Neural progenitor cell (in vitro differentiated cells): ENCODE results near the gene KIF12.

Experiments used
- EZH2 ChIP-seq: fragments of 200-600 bp; sonication (generic); IDR thresholded peaks from 2 replicates; pipeline ENCODE4 v1.6.1; 2017; ENCODE audit warnings: antibody characterized with exemption, mild to moderate bottlenecking, moderate library complexity
- EZH2phosphoT487 ChIP-seq: fragments of 200-600 bp; sonication (generic); IDR thresholded peaks from 2 replicates; pipeline ENCODE4 v1.6.1; 2017; ENCODE audit warnings: antibody characterized with exemption
- TF ChIP-seq, protein P1 (sequence below): fragments of 200-600 bp; sonication (generic); IDR thresholded peaks from 2 replicates; pipeline ENCODE4 v1.5.1; 2017; ENCODE audit warnings: antibody characterized with exemption, mild to moderate bottlenecking

DNA sequence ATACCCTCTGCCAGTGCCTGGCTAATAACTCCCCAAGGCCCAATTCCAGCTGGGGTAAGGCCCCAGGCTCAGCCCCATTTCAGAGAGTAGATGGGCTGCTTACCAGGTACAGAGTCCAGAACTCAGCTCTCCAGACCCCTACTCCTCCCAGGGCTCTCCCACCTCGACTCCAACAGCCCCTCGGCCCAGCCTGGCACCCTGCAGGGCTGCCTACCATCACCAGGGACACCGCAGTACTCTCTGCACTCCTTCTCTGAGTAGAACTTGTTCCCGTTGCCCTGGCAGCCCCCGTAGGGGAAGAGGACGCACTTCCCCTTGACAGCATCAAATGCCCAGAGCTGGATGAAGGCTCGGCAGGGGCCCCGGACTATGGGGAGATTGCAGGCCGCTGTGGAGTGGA, 38.4 kb downstream of the KIF12 start:
- TF ChIP-seq, protein P1, sequence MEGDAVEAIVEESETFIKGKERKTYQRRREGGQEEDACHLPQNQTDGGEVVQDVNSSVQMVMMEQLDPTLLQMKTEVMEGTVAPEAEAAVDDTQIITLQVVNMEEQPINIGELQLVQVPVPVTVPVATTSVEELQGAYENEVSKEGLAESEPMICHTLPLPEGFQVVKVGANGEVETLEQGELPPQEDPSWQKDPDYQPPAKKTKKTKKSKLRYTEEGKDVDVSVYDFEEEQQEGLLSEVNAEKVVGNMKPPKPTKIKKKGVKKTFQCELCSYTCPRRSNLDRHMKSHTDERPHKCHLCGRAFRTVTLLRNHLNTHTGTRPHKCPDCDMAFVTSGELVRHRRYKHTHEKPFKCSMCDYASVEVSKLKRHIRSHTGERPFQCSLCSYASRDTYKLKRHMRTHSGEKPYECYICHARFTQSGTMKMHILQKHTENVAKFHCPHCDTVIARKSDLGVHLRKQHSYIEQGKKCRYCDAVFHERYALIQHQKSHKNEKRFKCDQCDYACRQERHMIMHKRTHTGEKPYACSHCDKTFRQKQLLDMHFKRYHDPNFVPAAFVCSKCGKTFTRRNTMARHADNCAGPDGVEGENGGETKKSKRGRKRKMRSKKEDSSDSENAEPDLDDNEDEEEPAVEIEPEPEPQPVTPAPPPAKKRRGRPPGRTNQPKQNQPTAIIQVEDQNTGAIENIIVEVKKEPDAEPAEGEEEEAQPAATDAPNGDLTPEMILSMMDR, result no peak
- TF ChIP-seq EZH2phosphoT487, result no peak
- TF ChIP-seq EZH2, result no peak
